H1 (cell line): ENCODE data around the gene MKX. TPM values are rescaled to one million over a fixed set of nuclear protein-coding genes. Genes with fewer than 3 reads are reported as not detected.

ENCODE experiments used
- CTCF ChIA-PET: fragments of 300-600 bp; sonication (Branson Sonifier 250); formaldehyde crosslinking; loops from one replicate; lab custom pipeline; 2021; ENCODE audit not compliant: partially characterized antibody; lab: Charles Lee
- POLR2A ChIA-PET: fragments of 300-600 bp; sonication (Branson Sonifier 250); formaldehyde crosslinking; loops from one replicate; lab custom pipeline; 2021; ENCODE audit warnings: inconsistent platforms; ENCODE audit not compliant: partially characterized antibody; lab: Charles Lee
- DNase-seq, 2 experiments: peaks; one replicate each; pipeline versions ENCODE4 v3.0.0 to v3.0.0-alpha.2; 2010 to 2022; ENCODE audit warnings: low spot score in 2 of 2, low read depth in 1 of 2, mixed read lengths in 1 of 2
- FAIRE-seq: peaks from 2 replicates; lab custom pipeline; 2011; peaks lifted over from hg19 to GRCh38; lab: Jason Lieb, UNC
- H2AFZ ChIP-seq: 2 replicates; pipeline ENCODE4 v1.8.1; 2012; ENCODE audit warnings: low read length, inconsistent platforms
- H2AK5ac ChIP-seq: 2 replicates; pipeline ENCODE4 v1.6.1; 2013; ENCODE audit warnings: low read depth, low read length
- H2BK120ac ChIP-seq: replicated peaks from 2 replicates; pipeline ENCODE3; 2013; ENCODE audit warnings: low read depth, low read length, inconsistent platforms
- H2BK12ac ChIP-seq: 2 replicates; pipeline ENCODE4 v1.6.1; 2013; ENCODE audit warnings: low read depth, low read length
- H2BK15ac ChIP-seq: 2 replicates; pipeline ENCODE4 v1.6.1; 2013; ENCODE audit warnings: low read length
- H2BK20ac ChIP-seq: 2 replicates; pipeline ENCODE4 v1.6.1; 2013; ENCODE audit warnings: low read length
- H2BK5ac ChIP-seq: 2 replicates; pipeline ENCODE4 v1.6.1; 2013; ENCODE audit warnings: low read depth, low read length
- H3K14ac ChIP-seq: 2 replicates; pipeline ENCODE4 v1.6.1; 2013; ENCODE audit warnings: inconsistent platforms; ENCODE audit not compliant: insufficient read length
- H3K18ac ChIP-seq: 2 replicates; pipeline ENCODE4 v1.6.1; 2013; ENCODE audit warnings: low read length; ENCODE audit errors: extremely low read depth
- H3K23ac ChIP-seq: 2 replicates; pipeline ENCODE4 v1.6.1; 2013; ENCODE audit warnings: inconsistent platforms; ENCODE audit not compliant: insufficient read length
- H3K23me2 ChIP-seq: 2 replicates; pipeline ENCODE4 v1.6.1; 2013; ENCODE audit warnings: low read depth, low read length
- H3K27ac ChIP-seq: 2 replicates; pipeline ENCODE4 v1.6.1; 2011; ENCODE audit warnings: low read depth, low read length, inconsistent platforms
- H3K27me3 ChIP-seq, 4 experiments: replicated peaks in 1 of 4; 1 replicate in 1 of 4; 2 replicates in 3 of 4; pipeline versions ENCODE4 v1.6.1 to v1.8.1; 2011 to 2013; ENCODE audit warnings: low read length in 3 of 4, mild to moderate bottlenecking in 3 of 4, inconsistent platforms in 2 of 4, mixed read lengths in 2 of 4, moderate library complexity in 1 of 4; ENCODE audit not compliant: control insufficient read depth in 3 of 4, insufficient read depth in 3 of 4; ENCODE audit errors: extremely low read depth in 1 of 4
- H3K36me3 ChIP-seq, 4 experiments: 2 replicates each; pipeline versions ENCODE4 v1.6.1 to v1.8.1; 2011 to 2013; ENCODE audit warnings: mild to moderate bottlenecking in 4 of 4, low read length in 3 of 4, moderate library complexity in 2 of 4, control low read depth in 1 of 4, inconsistent platforms in 1 of 4; ENCODE audit not compliant: insufficient read depth in 4 of 4, control insufficient read depth in 2 of 4
- H3K4ac ChIP-seq: replicated peaks from 2 replicates; pipeline ENCODE3; 2013; ENCODE audit warnings: low read length, low read depth, mixed read lengths, inconsistent platforms; ENCODE audit not compliant: insufficient read length
- H3K4me1 ChIP-seq, 4 experiments: replicated peaks in 1 of 4; 1 replicate in 1 of 4; 2 replicates in 3 of 4; pipeline versions ENCODE4 v1.6.1 to v1.8.1; 2011 to 2013; ENCODE audit warnings: low read length in 3 of 4, inconsistent platforms in 2 of 4, mixed read lengths in 1 of 4; ENCODE audit not compliant: insufficient read depth in 4 of 4, control insufficient read depth in 3 of 4
- H3K4me2 ChIP-seq, 2 experiments: 2 replicates each; pipeline versions ENCODE4 v1.6.1 to v1.8.1; 2011 to 2013; ENCODE audit warnings: low read depth in 2 of 2, low read length in 2 of 2, control low read depth in 1 of 2, inconsistent platforms in 1 of 2, mild to moderate bottlenecking in 1 of 2; ENCODE audit not compliant: insufficient read depth in 1 of 2
- H3K4me3 ChIP-seq, 4 experiments: fragments of 200-600, 300-600 bp in 1 of 4; sonication (generic), shearing (Covaris generic), sonication (Bioruptor Twin) in 1 of 4; 2 replicates each; pipeline versions ENCODE4 v1.5.1 to v1.8.1; 2011 to 2016; ENCODE audit warnings: low read length in 4 of 4, low read depth in 3 of 4, control low read depth in 2 of 4, inconsistent platforms in 2 of 4, mild to moderate bottlenecking in 2 of 4, mixed read lengths in 1 of 4, moderate library complexity in 1 of 4; ENCODE audit not compliant: insufficient read depth in 2 of 4; ENCODE audit errors: extremely low read depth in 1 of 4
- H3K56ac ChIP-seq: replicated peaks from 2 replicates; pipeline ENCODE3; 2013; ENCODE audit warnings: low read depth, mild to moderate bottlenecking, mixed read lengths, low read length, inconsistent platforms; ENCODE audit not compliant: insufficient read length
- H3K79me1 ChIP-seq: 2 replicates; pipeline ENCODE4 v1.6.1; 2013; ENCODE audit warnings: low read depth, low read length, control low read depth
- H3K79me2 ChIP-seq, 2 experiments: 2 replicates each; pipeline versions ENCODE4 v1.6.1 to v1.8.1; 2012 to 2013; ENCODE audit warnings: low read length in 2 of 2, mild to moderate bottlenecking in 2 of 2, inconsistent platforms in 1 of 2; ENCODE audit not compliant: insufficient read depth in 2 of 2, control insufficient read depth in 1 of 2
- H3K9ac ChIP-seq, 4 experiments: replicated peaks in 1 of 4; 1 replicate in 1 of 4; 2 replicates in 3 of 4; pipeline versions ENCODE4 v1.6.1 to v1.8.1; 2011 to 2013; ENCODE audit warnings: low read depth in 3 of 4, low read length in 3 of 4, control low read depth in 2 of 4, mild to moderate bottlenecking in 2 of 4, moderate library complexity in 2 of 4, inconsistent platforms in 1 of 4; ENCODE audit errors: extremely low read depth in 1 of 4
- H3K9me3 ChIP-seq, 2 experiments: 2 replicates each; pipeline versions ENCODE4 v1.6.1 to v1.8.1; 2012 to 2013; ENCODE audit warnings: mild to moderate bottlenecking in 2 of 2, moderate library complexity in 2 of 2, control low read depth in 1 of 2, inconsistent platforms in 1 of 2, low read depth in 1 of 2, low read length in 1 of 2, mixed read lengths in 1 of 2; ENCODE audit not compliant: insufficient read depth in 2 of 2
- H4K20me1 ChIP-seq, 2 experiments: replicated peaks in 1 of 2; 2 replicates each; pipeline versions ENCODE3 to v1.8.1; 2011 to 2013; ENCODE audit warnings: inconsistent platforms in 2 of 2, low read length in 2 of 2, mild to moderate bottlenecking in 1 of 2; ENCODE audit not compliant: insufficient read depth in 2 of 2, control insufficient read depth in 1 of 2
- H4K5ac ChIP-seq: 2 replicates; pipeline ENCODE4 v1.6.1; 2013; ENCODE audit warnings: low read length, low read depth, mixed read lengths, inconsistent platforms; ENCODE audit not compliant: insufficient read length
- H4K8ac ChIP-seq: 2 replicates; pipeline ENCODE4 v1.8.0; 2013; ENCODE audit warnings: mild to moderate bottlenecking, moderate library complexity, low read length, inconsistent platforms; ENCODE audit not compliant: insufficient read depth; ENCODE audit errors: extremely low read depth
- H4K91ac ChIP-seq: replicated peaks from 2 replicates; pipeline ENCODE3; 2013; ENCODE audit warnings: low read length, mixed read lengths, inconsistent platforms; ENCODE audit not compliant: insufficient read length
- BACH1 ChIP-seq: IDR thresholded peaks from 2 replicates; pipeline ENCODE4 v1.6.1; 2012; ENCODE audit warnings: low read length, improper control_type of control experiment
- CBX5 ChIP-seq: fragments of 300-800, 300-1000 bp; sonication (generic); IDR thresholded peaks from 2 replicates; pipeline ENCODE4 v1.7.1; 2016; ENCODE audit warnings: antibody characterized with exemption, low read length, low read depth
- CBX8 ChIP-seq: fragments of 300-800, 300-1000 bp; sonication (generic); IDR thresholded peaks from 2 replicates; pipeline ENCODE4 v1.7.1; 2016; ENCODE audit warnings: low read depth, low read length, borderline replicate concordance
- CEBPB ChIP-seq: IDR thresholded peaks from 2 replicates; pipeline ENCODE4 v1.6.1; 2012; ENCODE audit warnings: low read depth, low read length
- CHD2 ChIP-seq: IDR thresholded peaks from 2 replicates; pipeline ENCODE4 v1.6.1; 2012; ENCODE audit warnings: low read length, improper control_type of control experiment
- EGR1 ChIP-seq: IDR thresholded peaks from 2 replicates; pipeline ENCODE4 v1.6.1; 2011; ENCODE audit warnings: low read depth, low read length, borderline replicate concordance
- EP300 ChIP-seq, 2 experiments: IDR thresholded peaks; 1 replicate in 1 of 2; 2 replicates in 1 of 2; pipeline ENCODE4 v1.6.1; 2011 to 2012; ENCODE audit warnings: low read depth in 2 of 2, low read length in 2 of 2, mild to moderate bottlenecking in 2 of 2, borderline replicate concordance in 1 of 2, inconsistent platforms in 1 of 2, moderate library complexity in 1 of 2
- FOSL1 ChIP-seq: IDR thresholded peaks from 2 replicates; pipeline ENCODE4 v1.6.1; 2011; ENCODE audit warnings: mild to moderate bottlenecking, low read depth, low read length, moderate library complexity; ENCODE audit not compliant: insufficient read depth
- KDM5A ChIP-seq: fragments of 200-600 bp; IDR thresholded peaks from 2 replicates; pipeline ENCODE4 v1.7.1; 2012; ENCODE audit warnings: mild to moderate bottlenecking, low read length, inconsistent platforms, mixed read lengths
- MAFK ChIP-seq: IDR thresholded peaks from 2 replicates; pipeline ENCODE4 v1.6.1; 2012; ENCODE audit warnings: low read depth, mild to moderate bottlenecking, improper control_type of control experiment, low read length
- RAD21 ChIP-seq, 2 experiments: IDR thresholded peaks in 1 of 2; conservative IDR thresholded peaks in 1 of 2; 2 replicates each; pipeline ENCODE4 v1.6.1; 2011; ENCODE audit warnings: low read depth in 2 of 2, low read length in 2 of 2, improper control_type of control experiment in 1 of 2, inconsistent platforms in 1 of 2, mild to moderate bottlenecking in 1 of 2, moderate library complexity in 1 of 2
- RFX5 ChIP-seq: IDR thresholded peaks from 2 replicates; pipeline ENCODE4 v1.6.1; 2011; ENCODE audit warnings: low read depth, low read length, improper control_type of control experiment, borderline replicate concordance
- RXRA ChIP-seq: IDR thresholded peaks from 2 replicates; pipeline ENCODE4 v1.6.1; 2011; ENCODE audit warnings: low read depth, mild to moderate bottlenecking, low read length, moderate library complexity; ENCODE audit not compliant: insufficient read depth
- SAP30 ChIP-seq: fragments of 300-600 bp; sonication (generic); IDR thresholded peaks from 2 replicates; pipeline ENCODE4 v1.7.1; 2012; ENCODE audit warnings: low read length, moderate library complexity, mild to moderate bottlenecking, inconsistent platforms; ENCODE audit not compliant: insufficient read depth, insufficient replicate concordance
- SRF ChIP-seq: IDR thresholded peaks from 2 replicates; pipeline ENCODE4 v1.6.1; 2011; ENCODE audit warnings: mild to moderate bottlenecking, low read depth, low read length, moderate library complexity
- TAF7 ChIP-seq: optimal IDR thresholded peaks from 2 replicates; pipeline ENCODE3; 2011; ENCODE audit warnings: low read depth, mild to moderate bottlenecking, inconsistent platforms, low read length, moderate library complexity, borderline replicate concordance
- polyA plus RNA-seq, 7 experiments: library from polyadenylated mRNA; depleted of rRNA in 3 of 7; stranded (reverse) in 5 of 7; unstranded in 2 of 7; fragments of >200 nt in 5 of 7; fragments of 200-250 nt in 2 of 7; gene quantifications; 1 replicate in 5 of 7; 2 replicates in 1 of 7; 4 replicates in 1 of 7; pipeline versions ENCODE4 v1.2.1 to v1.2.3, GENCODE V29; 2011 to 2013; ENCODE audit warnings: missing spikeins in 2 of 7, mixed read lengths in 2 of 7
- total RNA-seq: library from RNA; stranded (reverse); fragmentation: NEBNext Ultra II Directional; extraction: Animal tissue kit (Norgen Biotek cat#: 25700); gene quantifications from 2 replicates; pipeline ENCODE4 v1.2.1, GENCODE V29; 2021

Gene MKX
- total and polyA plus RNA-seq, 2 of the 8 experiments (the other 6 are each of a cell fraction or from before 2014, with no cell fraction given), result 0.21 to 1.3 TPM

- no peak overlapping the region for H3K4ac ChIP-seq
- no peak for FAIRE-seq
- POLR2A ChIA-PET, result no interaction called here
- no peak for TF ChIP-seq CEBPB
- no peak for TF ChIP-seq RXRA
- no peak for TF ChIP-seq CBX5
- no peak for TF ChIP-seq EP300 (IDR thresholded peaks at IDR 0.05; ENCODE audit: borderline replicate concordance in 1 of 2, low read depth in 2 of 2, low read length in 2 of 2)
- TF ChIP-seq RFX5, result no peak
- no peak for TF ChIP-seq TAF7
- TF ChIP-seq RAD21 (IDR thresholded peaks at IDR 0.05 in 1 of 2, conservative IDR thresholded peaks at IDR 0.05 in 1 of 2; ENCODE audit: low read depth in 2 of 2, low read length in 2 of 2), result no peak
- no peak for TF ChIP-seq SAP30
- no peak for TF ChIP-seq EGR1
- TF ChIP-seq FOSL1, result no peak
- TF ChIP-seq KDM5A, result no peak
- TF ChIP-seq CBX8, result no peak
- TF ChIP-seq MAFK, result no peak
- TF ChIP-seq SRF, result no peak
- TF ChIP-seq CHD2, result no peak
- no peak for TF ChIP-seq BACH1
Observed at GRCh38 chr10:27663621-27664020, 82.0 kb downstream of the MKX start.

More at GRCh38 chr10:27663621-27664020, 82.0 kb downstream of the MKX start:
- H3K56ac ChIP-seq, result no peak overlapping the region
- no peak overlapping the region for H3K9ac ChIP-seq
- no peak overlapping the region for H2BK12ac ChIP-seq
- no peaks in the 10 kb centered on the region for H3K36me3 ChIP-seq
- H2BK20ac ChIP-seq, result no peak overlapping the region
- H2BK15ac ChIP-seq, result no peak overlapping the region
- no peak overlapping the region for H3K4me2 ChIP-seq
- no peak overlapping the region for H2BK120ac ChIP-seq
- no peaks in the 10 kb centered on the region for H3K79me2 ChIP-seq
- H3K79me1 ChIP-seq, result no peaks in the 10 kb centered on the region
- H4K91ac ChIP-seq, result no peak overlapping the region
- no peak overlapping the region for H2BK5ac ChIP-seq
- no peak overlapping the region for H4K5ac ChIP-seq
- no peak overlapping the region for H3K27ac ChIP-seq
- no peak for DNase-seq
- no peak overlapping the region for H4K8ac ChIP-seq
- H3K14ac ChIP-seq, result no peak overlapping the region
- no peaks in the 10 kb centered on the region for H3K27me3 ChIP-seq
- no peak overlapping the region for H3K4me3 ChIP-seq
- H3K18ac ChIP-seq, result no peak overlapping the region
- no peak overlapping the region for H3K23ac ChIP-seq
- H2AK5ac ChIP-seq, result no peak overlapping the region
- no peaks in the 10 kb centered on the region for H3K9me3 ChIP-seq
- no peak overlapping the region for H2AFZ ChIP-seq
- no peaks in the 10 kb centered on the region for H3K23me2 ChIP-seq
- no peaks in the 10 kb centered on the region for H4K20me1 ChIP-seq
- H3K4me1 ChIP-seq, result no peaks in the 10 kb centered on the region; a peak in 1 of 7 replicates
- CTCF ChIA-PET, result interaction anchor here (0.7 kb wide), 1 partner anchor 312 kb away, joined by 3 read pairs; no protein-coding TSS in a partner anchor
